H1 (cell line): ENCODE data around the gene MACROD2. TPM values are rescaled to one million over a fixed set of nuclear protein-coding genes. Genes with fewer than 3 reads are reported as not detected.

Experiments used
- CTCF ChIA-PET: fragments of 300-600 bp; sonication (Branson Sonifier 250); formaldehyde crosslinking; loops from one replicate; lab custom pipeline; 2021; ENCODE audit not compliant: partially characterized antibody; lab: Charles Lee
- POLR2A ChIA-PET: fragments of 300-600 bp; sonication (Branson Sonifier 250); formaldehyde crosslinking; loops from one replicate; lab custom pipeline; 2021; ENCODE audit warnings: inconsistent platforms; ENCODE audit not compliant: partially characterized antibody; lab: Charles Lee
- DNase-seq, 2 experiments: peaks; one replicate each; pipeline versions ENCODE4 v3.0.0 to v3.0.0-alpha.2; 2010 to 2022; ENCODE audit warnings: low spot score in 2 of 2, low read depth in 1 of 2, mixed read lengths in 1 of 2
- FAIRE-seq: peaks from 2 replicates; lab custom pipeline; 2011; peaks lifted over from hg19 to GRCh38; lab: Jason Lieb, UNC
- H2AFZ ChIP-seq: 2 replicates; pipeline ENCODE4 v1.8.1; 2012; ENCODE audit warnings: low read length, inconsistent platforms
- H2AK5ac ChIP-seq: 2 replicates; pipeline ENCODE4 v1.6.1; 2013; ENCODE audit warnings: low read depth, low read length
- H2BK120ac ChIP-seq: replicated peaks from 2 replicates; pipeline ENCODE3; 2013; ENCODE audit warnings: low read depth, low read length, inconsistent platforms
- H2BK12ac ChIP-seq: 2 replicates; pipeline ENCODE4 v1.6.1; 2013; ENCODE audit warnings: low read depth, low read length
- H2BK15ac ChIP-seq: 2 replicates; pipeline ENCODE4 v1.6.1; 2013; ENCODE audit warnings: low read length
- H2BK20ac ChIP-seq: 2 replicates; pipeline ENCODE4 v1.6.1; 2013; ENCODE audit warnings: low read length
- H2BK5ac ChIP-seq: 2 replicates; pipeline ENCODE4 v1.6.1; 2013; ENCODE audit warnings: low read depth, low read length
- H3K14ac ChIP-seq: 2 replicates; pipeline ENCODE4 v1.6.1; 2013; ENCODE audit warnings: inconsistent platforms; ENCODE audit not compliant: insufficient read length
- H3K18ac ChIP-seq: 2 replicates; pipeline ENCODE4 v1.6.1; 2013; ENCODE audit warnings: low read length; ENCODE audit errors: extremely low read depth
- H3K23ac ChIP-seq: 2 replicates; pipeline ENCODE4 v1.6.1; 2013; ENCODE audit warnings: inconsistent platforms; ENCODE audit not compliant: insufficient read length
- H3K23me2 ChIP-seq: 2 replicates; pipeline ENCODE4 v1.6.1; 2013; ENCODE audit warnings: low read depth, low read length
- H3K27ac ChIP-seq: 2 replicates; pipeline ENCODE4 v1.6.1; 2011; ENCODE audit warnings: low read depth, low read length, inconsistent platforms
- H3K27me3 ChIP-seq, 4 experiments: replicated peaks in 1 of 4; 1 replicate in 1 of 4; 2 replicates in 3 of 4; pipeline versions ENCODE4 v1.6.1 to v1.8.1; 2011 to 2013; ENCODE audit warnings: low read length in 3 of 4, mild to moderate bottlenecking in 3 of 4, inconsistent platforms in 2 of 4, mixed read lengths in 2 of 4, moderate library complexity in 1 of 4; ENCODE audit not compliant: control insufficient read depth in 3 of 4, insufficient read depth in 3 of 4; ENCODE audit errors: extremely low read depth in 1 of 4
- H3K36me3 ChIP-seq, 4 experiments: 2 replicates each; pipeline versions ENCODE4 v1.6.1 to v1.8.1; 2011 to 2013; ENCODE audit warnings: mild to moderate bottlenecking in 4 of 4, low read length in 3 of 4, moderate library complexity in 2 of 4, control low read depth in 1 of 4, inconsistent platforms in 1 of 4; ENCODE audit not compliant: insufficient read depth in 4 of 4, control insufficient read depth in 2 of 4
- H3K4ac ChIP-seq: replicated peaks from 2 replicates; pipeline ENCODE3; 2013; ENCODE audit warnings: low read length, low read depth, mixed read lengths, inconsistent platforms; ENCODE audit not compliant: insufficient read length
- H3K4me1 ChIP-seq, 4 experiments: replicated peaks in 1 of 4; 1 replicate in 1 of 4; 2 replicates in 3 of 4; pipeline versions ENCODE4 v1.6.1 to v1.8.1; 2011 to 2013; ENCODE audit warnings: low read length in 3 of 4, inconsistent platforms in 2 of 4, mixed read lengths in 1 of 4; ENCODE audit not compliant: insufficient read depth in 4 of 4, control insufficient read depth in 3 of 4
- H3K4me2 ChIP-seq, 2 experiments: 2 replicates each; pipeline versions ENCODE4 v1.6.1 to v1.8.1; 2011 to 2013; ENCODE audit warnings: low read depth in 2 of 2, low read length in 2 of 2, control low read depth in 1 of 2, inconsistent platforms in 1 of 2, mild to moderate bottlenecking in 1 of 2; ENCODE audit not compliant: insufficient read depth in 1 of 2
- H3K4me3 ChIP-seq, 4 experiments: fragments of 200-600, 300-600 bp in 1 of 4; sonication (generic), shearing (Covaris generic), sonication (Bioruptor Twin) in 1 of 4; 2 replicates each; pipeline versions ENCODE4 v1.5.1 to v1.8.1; 2011 to 2016; ENCODE audit warnings: low read length in 4 of 4, low read depth in 3 of 4, control low read depth in 2 of 4, inconsistent platforms in 2 of 4, mild to moderate bottlenecking in 2 of 4, mixed read lengths in 1 of 4, moderate library complexity in 1 of 4; ENCODE audit not compliant: insufficient read depth in 2 of 4; ENCODE audit errors: extremely low read depth in 1 of 4
- H3K56ac ChIP-seq: replicated peaks from 2 replicates; pipeline ENCODE3; 2013; ENCODE audit warnings: low read depth, mild to moderate bottlenecking, mixed read lengths, low read length, inconsistent platforms; ENCODE audit not compliant: insufficient read length
- H3K79me1 ChIP-seq: 2 replicates; pipeline ENCODE4 v1.6.1; 2013; ENCODE audit warnings: low read depth, low read length, control low read depth
- H3K79me2 ChIP-seq, 2 experiments: 2 replicates each; pipeline versions ENCODE4 v1.6.1 to v1.8.1; 2012 to 2013; ENCODE audit warnings: low read length in 2 of 2, mild to moderate bottlenecking in 2 of 2, inconsistent platforms in 1 of 2; ENCODE audit not compliant: insufficient read depth in 2 of 2, control insufficient read depth in 1 of 2
- H3K9ac ChIP-seq, 4 experiments: replicated peaks in 1 of 4; 1 replicate in 1 of 4; 2 replicates in 3 of 4; pipeline versions ENCODE4 v1.6.1 to v1.8.1; 2011 to 2013; ENCODE audit warnings: low read depth in 3 of 4, low read length in 3 of 4, control low read depth in 2 of 4, mild to moderate bottlenecking in 2 of 4, moderate library complexity in 2 of 4, inconsistent platforms in 1 of 4; ENCODE audit errors: extremely low read depth in 1 of 4
- H3K9me3 ChIP-seq, 2 experiments: 2 replicates each; pipeline versions ENCODE4 v1.6.1 to v1.8.1; 2012 to 2013; ENCODE audit warnings: mild to moderate bottlenecking in 2 of 2, moderate library complexity in 2 of 2, control low read depth in 1 of 2, inconsistent platforms in 1 of 2, low read depth in 1 of 2, low read length in 1 of 2, mixed read lengths in 1 of 2; ENCODE audit not compliant: insufficient read depth in 2 of 2
- H4K20me1 ChIP-seq, 2 experiments: replicated peaks in 1 of 2; 2 replicates each; pipeline versions ENCODE3 to v1.8.1; 2011 to 2013; ENCODE audit warnings: inconsistent platforms in 2 of 2, low read length in 2 of 2, mild to moderate bottlenecking in 1 of 2; ENCODE audit not compliant: insufficient read depth in 2 of 2, control insufficient read depth in 1 of 2
- H4K5ac ChIP-seq: 2 replicates; pipeline ENCODE4 v1.6.1; 2013; ENCODE audit warnings: low read length, low read depth, mixed read lengths, inconsistent platforms; ENCODE audit not compliant: insufficient read length
- H4K8ac ChIP-seq: 2 replicates; pipeline ENCODE4 v1.8.0; 2013; ENCODE audit warnings: mild to moderate bottlenecking, moderate library complexity, low read length, inconsistent platforms; ENCODE audit not compliant: insufficient read depth; ENCODE audit errors: extremely low read depth
- H4K91ac ChIP-seq: replicated peaks from 2 replicates; pipeline ENCODE3; 2013; ENCODE audit warnings: low read length, mixed read lengths, inconsistent platforms; ENCODE audit not compliant: insufficient read length
- EZH2 ChIP-seq: fragments of 200-600 bp; sonication (generic); IDR thresholded peaks from 2 replicates; pipeline ENCODE4 v1.7.1; 2012; ENCODE audit warnings: low read depth, mild to moderate bottlenecking, moderate library complexity, low read length, inconsistent platforms; ENCODE audit not compliant: severe bottlenecking
- KDM1A ChIP-seq: fragments of 200-600, 300-600 bp; sonication (generic); IDR thresholded peaks from 2 replicates; pipeline ENCODE4 v1.7.1; 2016; ENCODE audit warnings: mild to moderate bottlenecking, low read length, borderline replicate concordance
- NANOG ChIP-seq: IDR thresholded peaks from 2 replicates; pipeline ENCODE4 v1.6.1; 2011; ENCODE audit warnings: low read length, low read depth, mild to moderate bottlenecking, inconsistent platforms; ENCODE audit not compliant: insufficient read depth, poor library complexity, severe bottlenecking
- polyA plus RNA-seq, 7 experiments: library from polyadenylated mRNA; depleted of rRNA in 3 of 7; stranded (reverse) in 5 of 7; unstranded in 2 of 7; fragments of >200 nt in 5 of 7; fragments of 200-250 nt in 2 of 7; gene quantifications; 1 replicate in 5 of 7; 2 replicates in 1 of 7; 4 replicates in 1 of 7; pipeline versions ENCODE4 v1.2.1 to v1.2.3, GENCODE V29; 2011 to 2013; ENCODE audit warnings: missing spikeins in 2 of 7, mixed read lengths in 2 of 7
- total RNA-seq: library from RNA; stranded (reverse); fragmentation: NEBNext Ultra II Directional; extraction: Animal tissue kit (Norgen Biotek cat#: 25700); gene quantifications from 2 replicates; pipeline ENCODE4 v1.2.1, GENCODE V29; 2021

MACROD2 gene
- total and polyA plus RNA-seq, 2 of the 8 experiments (the other 6 are each of a cell fraction or from before 2014, with no cell fraction given), result 0.70 to 3.9 TPM

DNA sequence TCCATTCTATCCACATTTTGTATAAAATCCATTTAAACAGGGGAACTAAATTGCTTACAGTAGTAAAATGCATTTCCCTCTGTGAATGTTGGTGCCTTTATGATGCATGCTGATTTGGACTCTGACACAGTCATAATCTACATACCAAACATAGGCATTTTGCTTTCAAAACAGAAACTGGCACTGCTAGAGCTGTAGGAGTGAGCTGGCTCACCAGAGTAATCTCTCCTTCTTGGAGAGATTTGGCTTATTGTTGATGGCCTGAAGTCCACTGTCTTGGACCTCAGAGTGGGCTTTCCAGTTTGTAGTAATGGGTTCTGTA is 705.3 kb downstream of the MACROD2 start:
- peaks cover 0 to 3% (median 0%) of the 10 kb centered on the region in 4 experiments; a peak in 1 of 7 replicates for H3K4me1 ChIP-seq
- H2AK5ac ChIP-seq, result no peak overlapping the region
- CTCF ChIA-PET, result no interaction called here
- no peak overlapping the region for H3K23ac ChIP-seq
- no peak overlapping the region for H3K4me2 ChIP-seq
- H3K27ac ChIP-seq, result no peak overlapping the region
- no peaks in the 10 kb centered on the region; a peak in 1 of 7 replicates for H3K27me3 ChIP-seq
- no peaks in the 10 kb centered on the region for H3K36me3 ChIP-seq
- H4K5ac ChIP-seq, result no peak overlapping the region
- no peak overlapping the region for H4K8ac ChIP-seq
- no peaks in the 10 kb centered on the region for H3K9me3 ChIP-seq
- no peak overlapping the region for H3K9ac ChIP-seq
- no peak overlapping the region for H2BK12ac ChIP-seq
- H3K79me2 ChIP-seq, result no peaks in the 10 kb centered on the region
- no peak overlapping the region for H3K56ac ChIP-seq
- no peaks in the 10 kb centered on the region; the same call in 1 of the 2 replicates for H3K23me2 ChIP-seq
- FAIRE-seq, result no peak
- no peak overlapping the region for H2BK20ac ChIP-seq
- no peaks in the 10 kb centered on the region for H3K79me1 ChIP-seq
- POLR2A ChIA-PET, result no interaction called here
- no peak for DNase-seq
- H4K20me1 ChIP-seq, result no peaks in the 10 kb centered on the region
- no peak overlapping the region for H2BK15ac ChIP-seq
- H2BK120ac ChIP-seq, result no peak overlapping the region
- H3K14ac ChIP-seq, result no peak overlapping the region
- H3K4ac ChIP-seq, result no peak overlapping the region
- no peak overlapping the region for H3K18ac ChIP-seq
- H2BK5ac ChIP-seq, result no peak overlapping the region
- H3K4me3 ChIP-seq, result no peak overlapping the region
- no peak overlapping the region for H4K91ac ChIP-seq
- no peak overlapping the region for H2AFZ ChIP-seq
- TF ChIP-seq KDM1A (no peak), EZH2 (no peak), NANOG (no peak)
